Non-pigmented ciliary epithelial cell (primary cell): ENCODE measurements around the gene LRP5.
"Not testable (repeated sequence)": the region's sequence is repeated elsewhere in the genome, so short reads cannot be mapped to it uniquely, and the experiment has no call there.

Experiments used
- DNase-seq: peaks from one replicate; pipeline ENCODE4 v3.0.0-alpha.2; 2010; ENCODE audit warnings: low read depth

Gene LRP5

GRCh38 chr11:68329536-68329935, 17.1 kb downstream of the LRP5 start:
- DNase-seq: no peak

GRCh38 chr11:68329978-68330699, 17.7 kb downstream of the LRP5 start:
- no peak for DNase-seq

DNA sequence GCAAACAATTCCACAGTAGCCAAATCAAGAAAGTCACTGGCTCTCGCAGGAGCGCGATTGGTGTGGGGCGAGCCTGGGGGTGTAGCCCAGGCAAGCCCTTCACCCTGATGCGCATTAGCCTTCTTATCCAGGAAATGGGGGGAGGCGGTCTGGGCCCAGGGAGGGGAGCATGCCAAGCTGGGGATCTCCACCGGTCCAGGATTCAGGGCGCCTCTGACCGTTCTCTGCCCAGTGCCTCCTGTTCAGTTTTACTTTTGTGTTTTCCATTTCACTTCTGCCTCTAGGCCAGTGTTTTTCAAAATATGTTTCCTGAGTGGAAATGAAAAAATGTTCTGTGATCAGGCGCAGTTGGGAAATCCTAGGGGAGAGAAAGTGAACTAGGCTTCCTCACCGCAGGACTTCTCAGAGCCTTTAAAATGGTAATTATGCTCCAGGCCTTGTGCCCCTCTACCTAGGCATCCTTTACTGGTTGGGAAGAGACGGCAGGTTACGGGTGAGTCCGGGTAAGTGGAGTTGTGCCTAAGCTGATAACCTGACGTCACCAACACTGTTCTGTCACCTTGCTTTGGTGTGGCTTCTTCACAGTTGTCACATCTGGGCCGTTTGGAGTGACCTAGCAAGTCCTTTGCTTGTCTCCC, 18.4 kb downstream of the LRP5 start:
- DNase-seq: no peak

GRCh38 chr11:68331338-68331947, 19.1 kb downstream of the LRP5 start:
- no peak for DNase-seq

GRCh38 chr11:68332186-68332585, 19.8 kb downstream of the LRP5 start:
- no peak for DNase-seq

DNA sequence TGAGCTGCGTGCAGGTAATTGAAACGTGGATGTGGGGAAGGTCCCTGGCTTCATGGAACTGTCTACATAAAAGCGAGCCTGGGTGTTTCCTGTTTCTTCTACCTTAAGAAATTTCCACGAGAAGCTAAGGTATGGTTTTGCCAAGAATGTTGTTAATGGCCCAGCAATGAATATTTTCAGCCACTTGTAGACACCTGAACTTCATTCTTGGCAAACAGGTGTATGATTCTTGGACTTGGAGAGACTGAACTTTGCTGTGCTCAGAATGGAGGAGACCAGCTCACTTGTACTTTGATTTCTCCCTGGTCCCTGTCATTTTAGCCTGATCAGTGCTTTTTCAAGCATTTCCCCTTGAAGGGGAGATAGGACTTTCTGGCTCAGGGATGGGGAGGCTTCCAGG, 20.8 kb downstream of the LRP5 start:
- DNase-seq: no peak

DNA sequence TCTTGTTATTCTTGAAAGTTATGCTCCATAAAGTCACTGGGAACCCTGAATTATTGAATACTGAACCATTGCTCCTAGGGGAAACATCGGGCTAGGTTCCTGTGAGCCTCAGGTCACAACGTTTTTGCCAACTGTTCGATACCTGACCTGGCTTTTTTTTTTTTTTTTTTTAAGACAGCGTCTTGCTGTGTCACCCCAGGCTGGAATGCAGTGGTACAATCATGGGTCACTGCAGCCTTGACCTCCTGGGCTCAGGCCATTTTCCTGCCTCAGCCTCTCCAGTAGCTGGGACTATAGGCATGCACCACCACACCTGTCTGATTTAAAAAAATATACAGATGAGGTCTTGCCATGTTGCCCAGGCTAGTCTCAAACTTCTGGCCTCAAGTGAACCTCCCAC, 22.5 kb downstream of the LRP5 start:
- DNase-seq: no peak

DNA sequence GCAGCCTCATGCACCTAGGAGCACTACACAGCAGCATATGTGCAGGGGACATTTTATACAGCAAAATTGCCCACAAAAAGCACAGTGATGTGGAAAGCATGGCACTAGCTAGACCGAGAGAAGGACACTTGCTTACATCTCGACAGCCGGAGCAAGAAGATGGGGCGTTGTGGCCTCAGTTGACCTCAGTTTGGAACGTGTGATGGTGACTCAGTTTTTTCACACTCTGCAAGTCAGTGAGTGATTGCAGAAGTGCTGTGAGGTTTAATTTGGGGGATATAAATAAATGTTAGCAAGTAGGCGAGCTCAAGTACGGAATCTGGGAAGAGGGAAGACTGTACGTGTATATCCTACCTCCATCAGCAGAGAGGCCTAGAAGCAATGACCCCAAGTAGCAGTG, 23.3 kb downstream of the LRP5 start:
- no peak for DNase-seq

DNA sequence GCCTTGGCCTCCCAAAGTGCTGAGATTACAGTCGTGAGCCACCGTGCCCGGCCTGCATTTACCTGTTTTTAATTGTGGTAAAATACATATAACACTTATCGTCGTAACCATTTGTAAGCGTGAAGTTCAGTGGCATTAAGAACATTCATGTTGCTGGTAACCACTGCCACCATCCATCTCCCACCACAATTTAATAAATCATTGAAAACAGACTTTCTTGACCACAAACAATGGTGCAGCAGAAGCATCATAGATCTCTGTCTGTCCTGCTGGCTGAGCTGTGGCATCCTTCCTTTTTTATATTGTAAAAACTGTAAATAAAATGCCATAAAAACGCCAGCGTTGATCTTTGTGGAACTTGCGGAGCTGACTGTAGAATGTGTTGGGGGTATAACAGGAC, 24.3 kb downstream of the LRP5 start:
- DNase-seq: no peak

DNA sequence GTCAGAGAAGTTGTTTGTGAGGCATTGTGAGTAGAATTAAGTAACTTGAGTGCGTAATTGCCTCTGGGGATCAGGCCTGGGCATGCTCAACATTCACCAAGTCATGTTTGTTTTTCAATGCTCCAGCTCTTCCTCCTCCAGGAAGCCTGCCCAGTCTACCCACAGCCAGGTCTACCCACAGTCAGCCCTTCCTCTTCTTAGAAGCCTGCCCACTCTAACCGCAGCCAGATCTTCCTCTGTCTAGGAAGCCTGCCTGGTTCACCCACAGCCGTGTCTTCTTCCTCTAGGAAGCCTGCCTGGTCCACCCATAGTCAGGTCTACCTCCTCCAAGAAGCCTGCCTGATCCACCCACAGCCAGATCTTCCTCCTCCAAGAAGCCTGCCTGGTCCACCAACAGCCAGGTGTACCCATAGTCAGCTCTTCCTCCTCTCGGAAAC, 25.0 kb downstream of the LRP5 start:
- no peak for DNase-seq

GRCh38 chr11:68338051-68338780, 25.8 kb downstream of the LRP5 start:
- no peak for DNase-seq

DNA sequence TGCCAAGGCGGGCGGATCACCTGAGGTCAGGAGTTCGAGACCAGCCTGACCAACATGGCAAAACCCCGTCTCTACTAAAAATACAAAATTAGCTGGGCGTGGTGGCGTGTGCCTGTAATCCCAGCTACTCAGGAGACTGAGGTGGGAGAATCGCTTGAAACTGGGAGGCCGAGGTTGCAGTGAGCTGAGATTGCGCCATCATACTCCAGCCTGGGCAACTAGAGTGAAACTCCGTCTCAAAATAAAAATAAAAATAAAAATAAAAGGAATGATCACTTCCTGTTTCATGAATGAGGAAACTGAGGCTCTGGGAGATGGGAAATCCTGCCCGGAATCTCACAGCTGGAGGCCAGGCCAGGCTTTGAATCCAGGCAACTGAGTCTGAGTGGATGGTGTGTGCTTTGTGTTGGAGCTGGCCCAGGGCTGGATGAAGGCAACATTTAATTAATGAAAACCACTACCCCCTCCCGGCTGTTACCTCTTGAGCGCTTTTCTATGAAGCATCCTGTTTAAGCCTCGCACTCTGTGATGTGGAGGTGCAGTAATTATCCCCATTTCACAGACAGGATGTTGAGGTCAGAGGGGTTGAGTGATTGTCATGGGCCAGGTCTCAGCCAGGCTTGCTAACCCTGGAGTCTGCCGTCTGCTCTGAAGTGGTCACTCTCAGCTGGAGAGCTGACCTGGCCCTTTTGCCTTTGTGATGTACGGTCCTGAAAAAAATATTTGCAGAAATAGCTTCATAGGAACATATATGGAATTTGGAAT, 27.8 kb downstream of the LRP5 start:
- DNase-seq: no peak

DNA sequence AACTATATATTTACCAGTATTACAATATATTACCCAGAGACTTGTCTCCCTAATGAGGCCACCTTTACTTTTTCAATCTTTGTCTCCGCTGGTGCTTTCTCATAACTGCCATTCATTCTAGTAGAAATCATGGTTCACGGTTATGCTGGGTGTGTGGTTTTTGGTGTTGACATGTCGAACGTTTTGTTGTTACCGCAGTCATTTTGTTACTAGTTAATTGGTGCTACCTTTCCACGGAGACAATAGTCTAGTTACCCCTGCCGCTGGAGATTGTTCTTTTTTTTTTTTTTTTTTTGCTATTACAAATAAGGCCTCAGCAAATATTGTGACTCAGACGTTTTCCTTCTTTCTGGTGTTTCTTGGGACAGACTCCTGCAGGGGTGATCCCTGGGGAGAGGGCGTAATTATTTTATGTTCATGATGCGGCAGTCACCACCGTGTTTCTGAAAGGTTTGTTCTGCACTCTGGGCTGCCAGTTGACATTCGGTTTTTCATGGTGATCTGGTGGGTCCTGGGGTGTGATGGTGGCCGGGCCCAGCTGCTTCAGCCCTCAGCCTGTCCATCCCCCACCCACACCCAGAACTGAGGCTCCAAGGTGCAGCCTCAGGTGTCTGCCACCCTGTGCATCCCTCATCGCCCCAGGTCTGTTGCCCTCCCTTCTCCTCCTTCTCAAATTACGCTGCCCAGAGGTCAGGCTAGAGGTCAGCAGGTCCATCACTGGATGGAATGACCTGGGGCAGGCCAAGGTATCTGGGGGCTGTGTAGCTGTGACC, 28.6 kb downstream of the LRP5 start:
- no peak for DNase-seq

DNA sequence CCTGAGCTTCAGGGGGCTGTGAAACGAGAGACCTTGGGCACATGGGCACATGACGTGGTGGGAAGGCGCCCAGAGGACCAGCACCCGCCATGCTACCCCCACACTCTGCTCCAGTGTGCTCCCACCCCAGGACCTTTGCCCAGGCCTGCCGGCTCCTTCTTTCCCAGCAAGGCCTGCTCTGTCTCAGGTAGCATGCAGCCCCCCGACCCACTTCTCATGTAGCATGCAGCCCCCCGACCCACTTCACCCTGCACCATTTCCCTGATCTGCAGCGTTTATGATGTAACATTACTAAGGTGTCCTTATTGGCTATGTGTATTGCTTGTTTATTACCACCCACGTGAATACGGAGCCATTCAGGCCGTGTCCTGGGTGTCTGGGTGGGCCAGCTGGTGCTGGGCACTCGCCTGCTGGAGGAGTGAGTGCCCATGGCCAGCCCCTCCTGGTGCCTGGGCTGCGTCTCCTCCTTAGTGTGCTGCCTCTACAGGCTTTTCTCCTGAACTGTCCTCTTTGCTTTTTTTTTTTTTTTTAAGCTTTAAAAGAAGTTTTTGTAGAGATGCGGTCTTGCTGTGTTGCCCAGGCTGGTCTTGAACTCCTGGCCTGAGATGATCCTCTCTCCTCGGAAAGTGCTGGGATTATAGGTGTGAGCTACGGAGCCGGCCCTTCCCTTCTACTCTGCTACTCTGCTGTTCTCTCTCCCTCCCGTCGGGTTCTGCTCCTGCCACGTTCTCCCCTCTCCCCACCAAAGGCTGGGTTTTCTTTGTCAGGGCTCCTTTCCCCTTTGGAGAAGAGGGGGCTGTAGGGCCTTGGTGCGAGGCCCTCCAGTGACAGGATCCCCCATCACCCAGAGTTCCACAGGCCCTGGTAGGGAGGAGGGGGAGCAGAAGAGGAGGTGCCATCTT, 29.4 kb downstream of the LRP5 start:
- DNase-seq: no peak

GRCh38 chr11:68342459-68343158, 30.2 kb downstream of the LRP5 start:
- DNase-seq: no peak

- no peak for DNase-seq
Measured at GRCh38 chr11:68343761-68344256, 31.4 kb downstream of the LRP5 start.

DNA sequence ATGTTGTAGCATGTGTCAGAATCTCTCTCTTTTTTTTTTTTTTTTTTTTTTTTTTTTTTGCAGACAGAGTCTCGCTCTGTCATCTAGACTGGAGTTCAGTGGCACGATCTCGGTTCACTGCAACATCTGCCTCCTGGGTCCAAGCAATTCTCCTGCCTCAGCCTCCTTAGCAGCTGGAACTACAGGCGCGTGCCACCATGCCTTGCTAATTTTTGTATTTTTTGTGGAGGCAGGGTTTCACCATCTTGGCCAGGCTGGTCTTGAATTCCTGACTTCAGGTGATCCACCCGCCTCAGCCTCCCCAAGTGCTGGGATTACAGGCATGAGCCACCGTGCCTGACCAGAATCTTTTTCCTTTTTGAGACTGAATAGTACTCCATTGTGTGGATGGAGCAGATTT, 32.4 kb downstream of the LRP5 start:
- not testable (repeated sequence) for DNase-seq

GRCh38 chr11:68345776-68346461, 33.5 kb downstream of the LRP5 start:
- no peak for DNase-seq

GRCh38 chr11:68346462-68346790, 34.0 kb downstream of the LRP5 start:
- no peak for DNase-seq
